ENCODE data around the gene DCST2. TPM values are rescaled to one million over a fixed set of nuclear protein-coding genes. Genes with fewer than 3 reads are reported as not detected.

The DCST2 gene
- polyA plus RNA-seq, 10 donors = 0.40 to 1.9 (median 0.85) TPM

DNA sequence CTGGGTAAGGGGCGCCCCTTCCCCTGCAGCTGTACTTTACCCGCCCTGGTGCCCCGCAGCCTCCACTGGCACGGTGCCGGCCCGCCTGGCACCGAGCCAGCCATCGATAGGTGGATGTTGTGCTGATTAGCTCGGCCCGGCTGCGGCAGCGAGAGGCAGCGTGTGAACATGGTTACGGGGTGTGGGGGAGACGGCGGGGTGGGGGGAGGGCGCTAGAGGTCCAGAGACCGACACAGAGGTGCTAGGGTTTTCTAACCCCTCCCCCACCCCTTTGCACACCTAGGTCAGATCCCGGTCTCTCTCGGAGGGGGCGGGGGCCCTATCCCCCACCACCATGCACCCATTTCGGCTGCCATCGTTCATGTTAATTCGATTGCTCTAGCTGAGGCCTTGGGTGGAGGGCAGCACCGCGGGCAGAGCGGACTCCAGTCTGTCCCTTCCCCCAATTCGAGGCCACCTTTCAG is 36.6 kb upstream of the DCST2 start:
- no peak for DNase-seq

DNA sequence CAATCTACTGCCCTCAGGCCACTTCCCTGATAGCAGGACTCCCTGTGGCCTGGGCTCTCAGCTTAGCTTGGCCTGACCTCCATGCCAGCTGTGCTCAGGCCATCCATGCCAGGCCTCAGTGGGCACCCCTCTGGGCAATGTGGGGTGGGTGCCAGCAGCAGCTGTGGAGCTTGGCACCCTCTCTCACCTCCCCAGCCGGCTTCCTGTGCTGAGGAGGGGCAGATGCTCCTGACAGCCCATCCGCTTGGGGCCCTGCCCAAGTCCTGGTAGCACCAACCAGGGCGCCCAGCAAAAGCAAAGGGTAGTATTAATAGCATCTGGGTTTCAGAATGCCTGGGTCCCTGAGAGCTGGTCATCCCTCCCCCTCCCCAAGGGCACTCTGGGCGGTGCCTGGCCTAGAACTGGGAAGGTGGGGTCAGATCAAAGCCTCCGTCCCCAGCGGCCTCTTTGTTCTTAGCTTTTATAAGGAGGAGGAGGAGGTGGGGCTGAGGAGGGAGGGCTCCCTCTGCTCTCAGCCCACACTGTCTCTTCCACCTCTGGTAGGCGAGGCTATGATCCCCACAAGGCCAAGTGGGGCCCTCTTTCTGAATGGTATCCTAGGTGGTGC is 36.1 kb upstream of the DCST2 start:
- DNase-seq = no peak

DNA sequence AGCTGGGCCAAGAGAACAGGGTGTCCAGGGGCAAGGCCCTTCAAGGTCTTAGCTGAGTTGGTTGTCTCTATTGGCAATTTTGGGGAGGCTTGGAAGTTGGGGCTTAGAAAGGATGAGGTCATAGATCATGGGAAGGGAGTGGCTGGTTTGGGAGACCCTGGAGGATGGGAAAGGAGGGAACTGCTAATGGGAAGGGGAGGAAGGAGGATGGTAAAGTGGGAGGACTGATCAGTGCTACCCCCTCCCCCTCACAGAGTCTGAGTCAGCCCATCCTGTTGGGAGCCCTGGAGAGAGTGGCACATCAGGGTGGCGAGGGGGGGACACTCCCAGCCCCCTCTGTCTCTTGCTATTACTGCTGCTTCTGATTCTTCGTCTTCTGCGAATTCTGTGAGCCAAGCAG is 35.0 kb upstream of the DCST2 start:
- no peak for DNase-seq

DNA sequence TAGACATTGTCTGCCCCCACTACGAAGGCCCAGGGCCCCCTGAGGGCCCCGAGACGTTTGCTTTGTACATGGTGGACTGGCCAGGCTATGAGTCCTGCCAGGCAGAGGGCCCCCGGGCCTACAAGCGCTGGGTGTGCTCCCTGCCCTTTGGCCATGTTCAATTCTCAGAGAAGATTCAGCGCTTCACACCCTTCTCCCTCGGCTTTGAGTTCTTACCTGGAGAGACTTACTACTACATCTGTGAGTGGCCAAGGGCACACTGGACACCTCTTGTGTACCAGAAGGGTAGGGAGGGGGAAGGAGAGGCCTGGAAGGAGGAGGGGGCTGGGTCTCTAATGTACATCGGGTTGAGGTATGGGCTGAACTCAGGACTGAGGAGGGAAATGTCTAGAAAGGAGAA is 33.2 kb upstream of the DCST2 start:
- no peak for DNase-seq

DNA sequence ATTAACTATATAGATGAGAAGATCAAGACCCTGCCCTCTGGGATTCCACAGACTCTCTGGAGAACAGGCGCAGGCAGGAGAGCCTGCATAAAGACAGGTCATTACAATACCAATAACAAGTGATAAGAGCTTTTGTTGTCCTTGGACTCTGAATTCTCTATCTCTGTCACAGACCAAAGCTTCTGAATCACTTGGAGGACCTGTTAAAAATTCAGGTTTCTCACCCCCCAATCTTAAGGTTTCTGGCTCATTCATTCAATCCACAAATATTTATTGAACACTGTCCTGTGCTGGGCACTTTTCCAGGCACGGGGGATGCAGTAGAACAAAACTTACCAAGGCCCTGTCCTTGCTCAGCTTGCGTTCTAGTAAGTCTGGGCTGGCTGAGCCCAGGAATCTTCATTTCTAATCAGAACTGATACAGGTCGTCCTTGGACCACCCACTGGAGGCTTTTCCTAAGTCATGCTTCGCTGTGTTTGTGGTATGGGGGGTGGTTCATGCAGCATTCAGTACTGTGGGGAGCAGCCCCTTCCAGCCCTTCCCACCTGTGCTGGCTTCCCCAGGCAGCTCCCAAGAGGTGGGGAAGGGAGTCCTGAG is 31.4 kb upstream of the DCST2 start:
- no peak for DNase-seq

DNA sequence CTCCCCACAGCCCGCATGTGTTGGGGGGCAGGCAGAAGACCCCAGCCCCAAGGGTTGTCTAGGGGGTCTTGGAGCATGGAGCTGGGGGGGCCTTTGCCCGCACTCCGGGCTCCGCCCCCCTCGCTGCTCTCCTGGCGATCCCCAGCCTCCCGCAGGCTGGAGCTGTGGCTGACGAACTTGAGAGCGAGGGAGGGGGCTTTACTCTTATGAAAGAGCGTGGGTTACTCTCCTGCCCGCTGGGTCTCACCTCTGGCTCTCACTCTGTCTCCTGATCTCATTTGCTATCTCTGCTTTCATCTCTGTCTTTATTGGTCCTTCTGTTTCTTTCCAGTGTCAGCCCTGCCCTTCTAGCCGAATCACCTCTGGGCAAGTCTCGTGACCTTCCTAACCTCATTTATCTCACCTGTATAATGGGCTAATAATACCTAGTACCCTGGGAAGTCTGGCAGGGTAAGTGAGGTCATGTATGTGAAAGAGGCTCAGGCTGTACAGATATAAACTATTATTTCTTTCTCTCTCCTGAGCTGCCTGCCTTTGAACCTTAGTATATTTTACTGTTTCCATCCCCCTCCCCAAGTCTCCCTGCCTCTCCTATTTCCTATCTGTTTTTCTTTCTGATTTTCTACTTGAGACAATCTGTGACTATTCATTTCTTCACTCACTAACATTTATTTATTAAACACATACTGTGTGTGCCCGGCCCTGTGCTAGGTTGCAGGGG is 30.7 kb upstream of the DCST2 start:
- peak in 1 of 3 donors; percentile 63 for DNase-seq

DNA sequence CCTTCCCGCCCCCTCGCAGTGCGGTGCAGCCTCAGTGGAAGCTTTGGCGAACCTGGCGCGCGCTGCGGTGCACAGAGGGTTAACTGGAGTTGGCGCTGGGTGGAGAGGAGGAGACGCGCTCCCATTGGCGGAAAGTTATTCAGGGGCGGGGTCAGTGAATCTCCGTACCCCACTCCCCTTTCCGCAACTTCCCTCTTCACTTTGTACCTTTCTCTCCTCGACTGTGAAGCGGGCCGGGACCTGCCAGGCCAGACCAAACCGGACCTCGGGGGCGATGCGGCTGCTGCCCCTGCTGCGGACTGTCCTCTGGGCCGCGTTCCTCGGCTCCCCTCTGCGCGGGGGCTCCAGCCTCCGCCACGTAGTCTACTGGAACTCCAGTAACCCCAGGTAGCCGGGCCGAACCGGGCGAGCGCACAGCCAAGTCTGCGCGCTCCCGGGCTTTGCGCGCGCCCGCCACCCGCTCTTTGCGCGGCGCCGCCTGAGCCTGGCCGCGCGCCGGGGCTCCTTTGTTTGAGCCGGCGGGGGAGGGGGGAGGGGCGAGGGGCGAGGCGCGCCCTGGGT is 30.0 kb upstream of the DCST2 start, which contains the start of gene EFNA4:
Gene EFNA4 (plus strand): TSS at position 191 of the 561 bp plus-strand sequence. CDS start 84 bp downstream, at position 275.
- DNase-seq = peak; percentile 81 to 95 (median 89)

DNA sequence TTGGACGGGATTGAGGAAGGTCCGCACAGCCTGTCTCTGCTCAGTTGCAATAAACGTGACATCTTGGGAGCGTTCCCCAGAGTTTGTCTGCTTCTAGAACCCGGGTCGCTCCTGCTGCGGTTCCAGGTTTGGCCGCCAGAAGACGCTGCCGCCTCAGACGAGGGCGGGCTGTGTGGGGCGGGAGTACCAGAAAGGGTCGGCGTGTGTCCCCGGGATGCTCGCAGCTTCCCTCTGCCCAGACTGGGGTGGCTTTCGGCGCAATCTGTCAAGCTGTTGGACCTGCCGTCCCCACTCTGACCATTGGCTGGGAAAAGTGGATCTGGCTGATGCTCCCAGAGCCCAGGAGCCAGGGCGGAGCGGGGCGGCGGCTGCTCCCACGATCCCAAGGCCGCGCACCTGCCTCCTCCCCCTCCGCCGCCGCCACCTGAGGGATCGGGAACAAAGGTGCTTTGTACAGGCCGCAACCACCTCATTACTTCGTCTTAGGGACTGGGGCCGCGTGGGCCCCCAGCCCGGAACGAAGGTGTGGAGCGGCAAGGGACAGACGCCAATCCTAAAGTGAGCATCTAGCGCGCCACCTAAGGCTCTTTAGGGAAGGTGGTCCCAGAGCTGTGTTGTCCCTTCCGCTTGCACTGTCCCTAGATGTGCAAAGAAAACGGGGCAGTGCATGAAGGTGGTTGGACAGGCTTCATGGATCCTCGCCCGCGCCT is 29.3 kb upstream of the DCST2 start:
- peak in 1 of 3 donors; percentile 81 for DNase-seq

DNA sequence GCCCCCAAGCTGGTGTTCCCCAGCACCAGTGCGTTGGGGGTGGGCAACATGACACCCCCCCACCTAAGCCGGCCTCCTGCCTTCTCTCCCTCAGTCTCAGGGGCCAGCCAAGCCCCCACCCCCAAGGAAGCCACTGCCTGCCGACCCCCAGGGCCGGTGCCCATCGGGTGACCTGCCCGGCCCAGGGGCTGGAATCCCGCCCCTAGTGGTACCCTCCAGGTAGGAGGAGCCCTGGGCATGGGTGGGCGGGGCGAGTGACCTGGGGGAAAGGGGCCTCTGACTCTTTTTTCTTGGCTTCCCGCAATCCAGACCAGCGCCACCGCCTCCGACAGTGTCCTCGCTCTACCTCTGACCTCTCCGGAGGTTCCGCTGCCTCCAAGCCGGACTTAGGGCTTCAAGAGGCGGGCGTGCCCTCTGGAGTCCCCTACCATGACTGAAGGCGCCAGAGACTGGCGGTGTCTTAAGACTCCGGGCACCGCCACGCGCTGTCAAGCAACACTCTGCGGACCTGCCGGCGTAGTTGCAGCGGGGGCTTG is 28.6 kb upstream of the DCST2 start:
- DNase-seq = peak in 1 of 3 donors; percentile 32

DNA sequence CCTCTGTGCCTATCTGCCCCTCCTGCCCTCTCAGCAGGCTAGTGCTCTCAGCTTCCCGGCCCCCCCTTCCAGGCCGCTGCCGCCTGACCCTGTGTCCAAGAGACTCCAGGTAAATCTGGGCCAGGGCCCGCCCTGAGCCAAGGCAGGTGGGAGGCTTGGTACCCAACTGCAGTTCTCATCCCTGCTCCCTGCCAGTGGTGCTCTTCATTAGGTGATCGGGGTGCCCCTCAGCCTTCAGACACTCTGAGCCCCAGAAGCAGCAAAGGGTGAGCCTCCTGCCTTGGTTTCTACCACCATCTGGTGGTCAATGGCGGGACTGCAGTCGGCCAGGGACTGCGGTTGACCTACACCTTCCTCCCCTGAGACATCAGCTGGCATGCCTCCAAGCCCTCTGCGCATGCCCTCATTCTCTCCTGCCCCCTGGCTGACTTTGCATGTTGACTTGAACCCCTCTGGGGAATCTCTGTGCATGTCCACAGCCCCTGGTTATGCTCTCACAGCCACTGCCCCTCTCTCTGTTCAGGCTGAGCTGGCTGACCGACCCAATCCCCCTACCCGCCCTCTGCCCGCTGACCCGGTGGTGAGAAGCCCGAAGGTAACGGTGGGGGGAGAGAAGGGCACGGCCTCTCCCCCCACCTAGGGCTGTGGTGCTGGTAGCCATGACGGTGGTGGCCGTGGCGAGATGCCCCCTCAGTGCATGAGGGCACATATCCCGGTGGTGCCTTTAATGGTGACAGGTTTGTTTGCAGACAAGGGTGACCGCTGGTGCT is 28.0 kb upstream of the DCST2 start:
- peak; percentile 73 to 91 (median 87) for DNase-seq

DNA sequence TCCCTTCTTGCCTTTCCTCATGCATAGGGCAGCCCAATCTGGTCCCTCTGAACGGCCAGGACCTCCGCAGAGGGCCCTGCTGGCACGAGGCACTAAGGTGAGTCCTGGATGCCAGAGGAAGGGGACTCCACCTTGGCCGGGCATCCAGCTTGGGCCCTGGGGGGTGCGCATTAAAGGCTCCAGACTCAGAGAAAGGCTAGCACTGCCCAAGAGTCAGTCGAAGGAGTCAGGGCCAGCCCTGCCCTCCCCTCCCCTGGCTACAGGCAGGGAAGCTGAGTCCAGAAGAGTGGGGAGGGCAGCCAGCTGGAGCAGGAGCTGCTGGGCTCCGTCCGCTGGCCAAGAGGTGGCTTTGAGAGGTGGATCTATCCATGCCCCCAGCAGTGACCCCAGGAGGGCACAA is 27.2 kb upstream of the DCST2 start:
- no peak for DNase-seq

DNA sequence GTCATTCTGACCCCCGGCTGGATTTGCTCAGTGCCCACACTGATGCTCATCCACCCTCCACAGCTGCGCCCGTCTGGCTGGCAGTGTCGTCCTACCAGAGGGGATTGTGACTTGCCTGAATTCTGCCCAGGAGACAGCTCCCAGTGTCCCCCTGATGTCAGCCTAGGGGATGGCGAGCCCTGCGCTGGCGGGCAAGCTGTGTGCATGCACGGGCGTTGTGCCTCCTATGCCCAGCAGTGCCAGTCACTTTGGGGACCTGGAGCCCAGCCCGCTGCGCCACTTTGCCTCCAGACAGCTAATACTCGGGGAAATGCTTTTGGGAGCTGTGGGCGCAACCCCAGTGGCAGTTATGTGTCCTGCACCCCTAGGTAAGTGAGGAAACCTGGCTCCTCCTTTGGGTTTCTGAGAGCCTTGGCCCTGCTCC is 24.2 kb upstream of the DCST2 start:
- DNase-seq = no peak

DNA sequence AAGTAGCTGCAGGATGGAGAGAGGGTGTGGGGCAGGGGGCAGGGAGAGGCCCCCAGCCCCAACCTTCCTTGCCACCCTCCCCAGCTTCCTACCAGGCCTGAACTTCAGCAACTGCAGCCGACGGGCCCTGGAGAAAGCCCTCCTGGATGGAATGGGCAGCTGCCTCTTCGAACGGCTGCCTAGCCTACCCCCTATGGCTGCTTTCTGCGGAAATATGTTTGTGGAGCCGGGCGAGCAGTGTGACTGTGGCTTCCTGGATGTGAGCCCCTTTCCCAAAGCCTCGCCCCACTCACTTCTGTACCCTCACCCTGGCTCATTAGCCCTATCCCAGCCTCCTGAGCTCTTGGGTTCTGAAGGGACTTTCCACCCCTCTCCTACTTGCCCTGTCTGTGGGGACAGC is 23.5 kb upstream of the DCST2 start:
- DNase-seq = no peak

DNA sequence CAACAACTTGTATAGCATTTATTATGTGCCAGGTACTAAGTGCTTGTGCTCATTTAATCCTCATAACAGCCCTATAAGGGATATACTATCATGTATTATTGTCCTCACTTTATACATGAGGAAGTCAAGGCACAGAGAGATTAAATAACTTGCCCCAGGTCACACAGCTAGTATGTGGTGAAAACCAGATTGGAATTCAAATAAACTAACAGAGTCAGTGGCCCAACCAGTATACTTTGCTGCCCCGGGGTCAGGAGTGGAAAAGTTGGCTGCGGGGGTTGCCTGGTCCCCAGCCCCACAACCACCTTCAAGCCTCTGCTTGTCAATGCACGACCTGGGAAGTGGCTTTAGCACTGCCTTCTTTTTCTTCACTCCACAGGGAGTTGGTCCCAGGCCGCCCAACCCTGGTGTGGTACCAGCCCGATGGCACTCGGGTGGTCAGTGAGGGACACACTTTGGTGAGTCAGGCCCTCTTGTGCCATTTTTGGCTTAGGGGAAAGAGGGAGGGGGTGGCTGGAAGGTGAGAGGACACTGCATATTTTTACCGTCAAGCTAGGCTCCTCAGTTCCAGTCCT is 20.0 kb upstream of the DCST2 start:
- no peak for DNase-seq

DNA sequence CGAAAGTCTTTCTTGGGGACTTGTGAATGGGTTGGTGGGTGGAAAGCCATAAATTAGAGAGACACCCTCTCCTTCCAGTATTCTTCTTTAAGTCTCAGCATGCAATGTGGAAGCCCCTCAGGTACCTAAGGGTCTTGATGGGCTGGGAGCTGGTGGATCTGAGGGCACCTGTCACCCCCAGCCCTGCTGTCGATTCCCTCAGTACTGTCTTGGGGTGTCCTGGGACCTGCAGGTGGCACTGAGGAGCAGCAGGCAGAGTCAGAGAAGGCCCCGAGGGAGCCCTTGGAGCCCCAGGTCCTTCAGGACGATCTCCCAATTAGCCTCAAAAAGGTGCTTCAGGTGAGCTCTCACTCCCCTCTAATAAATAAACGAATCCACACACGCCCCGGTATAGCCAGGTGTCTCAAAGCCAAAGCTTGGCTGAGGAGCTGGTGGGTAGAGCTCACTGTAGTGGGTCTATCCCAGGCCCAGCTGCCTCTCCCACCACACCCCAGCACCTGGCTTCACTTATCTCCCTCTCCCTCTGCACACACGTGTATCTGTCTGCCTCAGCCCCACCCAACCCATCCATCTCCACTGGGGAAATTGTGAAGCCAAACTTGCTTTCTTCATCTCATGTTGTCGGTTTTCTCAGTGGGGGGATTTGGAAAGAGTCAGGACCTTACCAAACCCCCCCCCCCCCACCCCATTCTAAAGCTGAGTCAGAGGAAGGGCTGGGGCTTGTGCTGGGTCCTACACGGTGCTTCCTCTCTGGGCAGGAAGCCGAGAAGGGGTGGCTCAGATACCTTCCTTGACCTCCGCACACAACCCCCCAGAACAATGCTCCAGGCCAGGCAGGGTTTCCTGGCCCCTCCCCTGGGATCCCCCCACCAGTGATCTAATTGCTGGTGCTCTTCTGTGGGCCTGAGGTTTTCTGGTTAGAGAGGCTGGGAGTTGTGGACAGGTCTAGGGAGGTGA is 19.1 kb upstream of the DCST2 start:
- peak in 1 of 3 donors; percentile 26 for DNase-seq

DNA sequence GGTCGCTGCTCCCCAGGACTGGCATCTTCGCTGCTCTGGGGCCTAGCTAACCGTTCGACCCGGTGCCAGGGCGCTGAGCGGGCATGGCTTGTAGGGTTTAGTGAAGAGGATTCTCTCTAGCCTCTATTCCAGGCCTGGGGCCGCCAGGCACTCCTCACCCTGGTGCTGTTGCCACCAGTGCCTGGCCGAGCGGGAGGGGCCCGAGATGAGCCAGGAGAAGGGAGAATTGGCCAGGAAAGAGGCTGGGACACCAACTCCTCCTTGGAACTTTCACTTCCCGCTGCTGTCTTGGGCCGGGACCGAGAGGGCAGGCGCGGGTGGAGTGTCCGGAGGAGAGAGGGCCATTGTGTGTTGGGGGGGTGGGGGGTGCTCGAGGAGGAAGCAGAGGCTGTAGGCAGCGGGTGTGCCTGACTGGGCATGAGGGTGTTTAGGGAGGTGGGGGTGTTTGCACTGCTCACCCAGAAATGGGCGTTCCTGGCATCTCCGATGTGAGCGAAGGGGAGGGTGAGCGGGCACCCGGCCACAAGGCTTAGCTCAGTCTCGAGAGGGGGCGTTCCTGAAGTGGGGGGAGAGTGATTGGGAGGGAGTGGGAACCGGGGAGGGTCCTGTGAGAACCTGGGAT is 18.3 kb upstream of the DCST2 start:
- peak in 1 of 3 donors; percentile 70 for DNase-seq

DNA sequence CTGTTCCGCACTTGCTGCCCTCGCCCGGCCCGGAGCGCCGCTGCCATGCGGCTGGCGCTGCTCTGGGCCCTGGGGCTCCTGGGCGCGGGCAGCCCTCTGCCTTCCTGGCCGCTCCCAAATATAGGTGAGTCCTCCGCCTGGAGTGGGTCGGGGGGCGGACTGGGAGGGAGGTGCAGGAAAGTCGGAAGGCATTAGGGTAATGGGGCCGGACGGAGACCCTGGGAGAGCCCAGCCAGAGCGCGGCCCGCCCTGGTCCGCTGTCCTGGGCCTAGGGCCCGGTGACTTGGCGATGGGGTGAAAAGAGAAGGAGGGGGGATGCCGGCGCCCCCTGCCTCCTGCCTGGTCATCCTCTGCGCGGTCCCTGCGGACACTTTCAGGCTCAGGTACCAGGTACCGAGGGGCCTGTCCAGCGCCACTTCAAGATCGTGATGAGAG is 17.8 kb upstream of the DCST2 start:
- DNase-seq = no peak

DNA sequence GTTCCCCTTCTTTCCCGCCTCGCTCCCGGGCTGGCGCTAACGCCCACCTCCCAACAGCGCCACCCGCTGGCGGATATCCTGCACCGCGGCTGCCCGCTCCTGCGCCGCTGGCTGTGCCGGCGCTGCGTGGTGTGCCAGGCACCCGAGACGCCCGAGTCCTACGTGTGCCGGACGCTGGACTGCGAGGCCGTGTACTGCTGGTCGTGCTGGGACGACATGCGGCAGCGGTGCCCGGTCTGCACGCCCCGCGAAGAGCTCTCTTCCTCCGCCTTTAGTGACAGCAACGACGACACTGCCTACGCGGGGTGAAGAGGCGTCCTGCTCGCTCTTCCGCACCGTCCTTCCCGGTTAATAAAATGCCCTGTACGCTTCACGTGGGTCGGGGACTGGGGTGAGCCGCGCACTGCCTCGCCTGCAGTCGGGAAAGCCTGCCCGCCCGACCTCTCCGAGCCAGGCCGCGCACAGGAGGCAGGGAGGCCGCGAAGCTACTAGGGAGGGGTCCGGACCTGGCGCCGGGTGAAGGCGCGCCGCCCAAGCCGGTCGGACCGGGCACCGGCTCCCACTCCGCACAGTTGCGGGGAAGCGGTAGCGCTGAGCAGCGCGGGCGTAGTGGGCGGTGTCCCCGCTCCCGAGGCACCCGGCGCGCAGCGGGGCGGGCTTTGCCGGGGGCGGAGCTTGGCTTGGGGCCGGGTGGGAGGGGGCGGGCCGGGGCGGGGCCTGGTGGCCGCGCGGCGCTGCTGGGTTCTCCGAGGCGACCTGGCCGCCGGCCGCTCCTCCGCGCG is 17.2 kb upstream of the DCST2 start, which contains the start of gene ADAM15:
Gene ADAM15 (plus strand): TSS at position 757 of the 782 bp plus-strand sequence. CDS start 71 bp downstream, outside the sequence.
- DNase-seq = peak; percentile 55 to 92 (median 81)

Measured in muscle of back (tissue), 11 donors.